ENCODE data around the gene ZNF584. TPM values are rescaled to one million over a fixed set of nuclear protein-coding genes. Genes with fewer than 3 reads are reported as not detected.
A peak's percentile ranks its signal among the peaks of the same experiment; 100 is the strongest.

Gene ZNF584
- 10 to 100 TPM; 13.3 to 15.0 (median 14.0) TPM for total RNA-seq (2021; fragmentation: NEBNext Ultra II Directional; extraction: Animal tissue kit (Norgen Biotek cat#: 25700))
- long read RNA-seq, transcript ZNF584-203 (4 exons, 2,187 nt) = major isoform, 5 of 20 reads
- long read RNA-seq, partial matches to known transcripts = 0 of 20 reads
- long read RNA-seq, other reads (novel, unspliced or antisense) = 13 of 20 reads

- peak; percentile 42 for TF ChIP-seq CTCF (IDR thresholded peaks at IDR 0.05)
Observed at GRCh38 chr19:58408152-58409009, at the start of gene ZNF584. TSS of gene ZNF584 (plus strand) at chr19:58408649. CDS start at chr19:58409148, 499 bp downstream.

GRCh38 chr19:58361900-58362271 is 46.6 kb upstream of the ZNF584 start:
- no peaks in the 10 kb centered on the region; the same call in 1 of the 2 replicates for H3K36me3 Mint-ChIP-seq (ENCODE audit: low read depth)
- no peak for DNase-seq
- peak overlapping the region; percentile 99 for H3K4me3 Mint-ChIP-seq
- peaks cover 2% of the 10 kb centered on the region for H3K27me3 Mint-ChIP-seq (ENCODE audit: insufficient read depth)
- peaks cover 8% of the 10 kb centered on the region for H3K4me1 Mint-ChIP-seq (ENCODE audit: low read depth)
- no peak for TF ChIP-seq CTCF (IDR thresholded peaks at IDR 0.05)
- peak overlapping the region; percentile 100 for H3K27ac Mint-ChIP-seq
- H3K9me3 Mint-ChIP-seq = no peaks in the 10 kb centered on the region

More at GRCh38 chr19:58408152-58409009, at the start of gene ZNF584:
- peaks cover 28% of the 10 kb centered on the region for H3K4me1 Mint-ChIP-seq (ENCODE audit: low read depth)
- H3K27me3 Mint-ChIP-seq (ENCODE audit: insufficient read depth) = peaks cover 5% of the 10 kb centered on the region; the same call in 1 of the 2 replicates
- peak; percentile 90 for DNase-seq
- H3K36me3 Mint-ChIP-seq (ENCODE audit: low read depth) = peaks cover 20% of the 10 kb centered on the region
- no peaks in the 10 kb centered on the region; the same call in 1 of the 2 replicates for H3K9me3 Mint-ChIP-seq
- H3K4me3 Mint-ChIP-seq = peak within 1 kb of the TSS; percentile 92
- H3K27ac Mint-ChIP-seq = peak within 1 kb of the TSS; percentile 90

DNA sequence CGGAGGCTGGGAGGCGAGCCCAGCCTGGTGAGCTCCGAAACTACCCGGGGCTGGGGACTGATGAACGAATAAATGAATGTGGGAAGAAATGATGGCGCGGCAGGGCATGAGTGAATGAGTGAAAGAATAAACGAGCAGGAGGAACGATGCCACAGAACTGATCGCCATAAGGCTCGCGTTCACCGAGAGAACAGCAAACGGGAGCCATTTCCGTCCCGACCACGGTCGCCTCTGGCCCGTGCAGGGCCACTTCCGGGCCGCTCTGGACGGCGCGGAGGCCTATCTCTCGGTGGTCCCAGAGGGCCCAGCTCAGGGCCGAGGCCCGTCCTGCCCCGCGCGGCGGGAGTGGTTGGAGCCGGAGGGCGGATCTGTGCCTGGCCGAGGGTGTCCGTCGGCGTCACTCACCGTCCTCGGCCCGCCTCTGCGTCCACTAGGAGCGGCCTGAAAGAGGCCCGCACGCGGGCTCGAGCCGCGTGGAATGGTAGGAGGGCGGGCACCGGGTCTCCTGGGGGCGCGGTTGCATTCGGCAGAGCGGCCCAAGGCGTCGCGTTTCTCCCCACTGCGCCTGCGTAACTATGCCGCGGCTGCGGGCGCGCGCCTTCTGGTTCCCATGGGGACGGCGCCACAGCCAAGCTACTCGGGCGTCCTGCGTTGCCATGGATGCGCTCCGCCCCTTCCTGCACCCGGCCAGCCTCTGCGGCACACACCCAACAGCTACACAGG is 46.0 kb upstream of the ZNF584 start, which contains the start of gene ZNF497:
Gene ZNF497, minus strand, starts transcription at position 480 of the 723 bp plus-strand sequence. CDS start 5,116 bp downstream, outside the sequence.
- peak; percentile 27 for TF ChIP-seq CTCF (IDR thresholded peaks at IDR 0.05)
- Mint-ChIP-seq H3K9me3 (peaks cover 4% of the 10 kb centered on the region; the same call in 1 of the 2 replicates), H3K36me3 (ENCODE audit: low read depth) (no peaks in the 10 kb centered on the region; the same call in 1 of the 2 replicates), H3K27me3 (ENCODE audit: insufficient read depth) (peaks cover 2% of the 10 kb centered on the region), H3K27ac (peak within 1 kb of the TSS; percentile 100), H3K4me1 (ENCODE audit: low read depth) (peaks cover 8% of the 10 kb centered on the region), H3K4me3 (peak within 1 kb of the TSS; percentile 99)
- peak; percentile 94 for DNase-seq

GRCh38 chr19:58364146-58364545 is 44.3 kb upstream of the ZNF584 start:
- TF ChIP-seq CTCF (IDR thresholded peaks at IDR 0.05) = no peak
- H3K9me3 Mint-ChIP-seq = peaks cover 4% of the 10 kb centered on the region; the same call in 1 of the 2 replicates
- no peak overlapping the region for H3K27ac Mint-ChIP-seq
- no peaks in the 10 kb centered on the region; the same call in 1 of the 2 replicates for H3K36me3 Mint-ChIP-seq (ENCODE audit: low read depth)
- peaks cover 8% of the 10 kb centered on the region for H3K4me1 Mint-ChIP-seq (ENCODE audit: low read depth)
- H3K4me3 Mint-ChIP-seq = no peak overlapping the region
- peaks cover 2% of the 10 kb centered on the region for H3K27me3 Mint-ChIP-seq (ENCODE audit: insufficient read depth)
- no peak for DNase-seq
